ENCODE results near the gene GRHL3.
A peak's percentile ranks its signal among the peaks of the same experiment; 100 is the strongest.

The GRHL3 gene

GRCh38 chr1:24360681-24361080, 41.5 kb downstream of the GRHL3 start:
- Mint-ChIP-seq H3K27me3 (ENCODE audit: low read depth) (peaks cover 37% of the 10 kb centered on the region), H3K36me3 (ENCODE audit: low read depth) (peaks cover 11% of the 10 kb centered on the region), H3K27ac (no peak overlapping the region), H3K4me3 (no peak overlapping the region), H3K4me1 (peaks cover 27% of the 10 kb centered on the region), H3K9me3 (no peaks in the 10 kb centered on the region)
- no peak for TF ChIP-seq CTCF (IDR thresholded peaks at IDR 0.05; ENCODE audit: unreplicated experiment in 3 of 3)

GRCh38 chr1:24361811-24362210, 42.7 kb downstream of the GRHL3 start:
- no peak for TF ChIP-seq CTCF (IDR thresholded peaks at IDR 0.05; ENCODE audit: unreplicated experiment in 3 of 3)
- Mint-ChIP-seq H3K27ac (no peak overlapping the region), H3K4me1 (peaks cover 37% of the 10 kb centered on the region), H3K9me3 (no peaks in the 10 kb centered on the region), H3K36me3 (ENCODE audit: low read depth) (peaks cover 11% of the 10 kb centered on the region), H3K27me3 (ENCODE audit: low read depth) (peaks cover 45% of the 10 kb centered on the region), H3K4me3 (no peak overlapping the region)

GRCh38 chr1:24362396-24362795, 43.2 kb downstream of the GRHL3 start:
- Mint-ChIP-seq H3K27ac (no peak overlapping the region), H3K4me1 (peaks cover 37% of the 10 kb centered on the region), H3K9me3 (no peaks in the 10 kb centered on the region), H3K4me3 (no peak overlapping the region), H3K36me3 (ENCODE audit: low read depth) (peaks cover 11% of the 10 kb centered on the region), H3K27me3 (ENCODE audit: low read depth) (peaks cover 49% of the 10 kb centered on the region)
- TF ChIP-seq CTCF (IDR thresholded peaks at IDR 0.05; ENCODE audit: unreplicated experiment in 3 of 3): no peak

GRCh38 chr1:24362982-24363614, 43.9 kb downstream of the GRHL3 start:
- Mint-ChIP-seq H3K27me3 (ENCODE audit: low read depth) (peaks cover 49% of the 10 kb centered on the region), H3K9me3 (no peaks in the 10 kb centered on the region), H3K4me3 (no peak overlapping the region), H3K4me1 (peaks cover 37% of the 10 kb centered on the region), H3K27ac (peak overlapping the region in 1 of 3 experiments; percentile 43), H3K36me3 (ENCODE audit: low read depth) (peaks cover 5% of the 10 kb centered on the region)
- no peak for TF ChIP-seq CTCF (IDR thresholded peaks at IDR 0.05; ENCODE audit: unreplicated experiment in 3 of 3)

GRCh38 chr1:24363994-24364393, 44.8 kb downstream of the GRHL3 start:
- H3K4me1 Mint-ChIP-seq: peaks cover 37% of the 10 kb centered on the region
- no peak overlapping the region for H3K4me3 Mint-ChIP-seq
- peaks cover 5% of the 10 kb centered on the region for H3K36me3 Mint-ChIP-seq (ENCODE audit: low read depth)
- no peak for TF ChIP-seq CTCF (IDR thresholded peaks at IDR 0.05; ENCODE audit: unreplicated experiment in 3 of 3)
- H3K27me3 Mint-ChIP-seq (ENCODE audit: low read depth): peaks cover 48% of the 10 kb centered on the region
- peak overlapping the region in 2 of 3 experiments; percentile 24 to 41 for H3K27ac Mint-ChIP-seq
- H3K9me3 Mint-ChIP-seq: no peaks in the 10 kb centered on the region

- Mint-ChIP-seq H3K27ac (peak overlapping the region in 2 of 3 experiments; percentile 24 to 41), H3K4me1 (peaks cover 37% of the 10 kb centered on the region), H3K36me3 (ENCODE audit: low read depth) (peaks cover 5% of the 10 kb centered on the region), H3K9me3 (no peaks in the 10 kb centered on the region), H3K4me3 (no peak overlapping the region), H3K27me3 (ENCODE audit: low read depth) (peaks cover 45% of the 10 kb centered on the region)
- TF ChIP-seq CTCF (IDR thresholded peaks at IDR 0.05; ENCODE audit: unreplicated experiment in 3 of 3): no peak
Observed at GRCh38 chr1:24364605-24364974, 45.4 kb downstream of the GRHL3 start.
